GM12874 (cell line): Measurements from ENCODE around the gene PLAC1.

Experiments used
- CTCF ChIP-seq: IDR thresholded peaks from 2 replicates; pipeline ENCODE4 v1.5.1; 2011; ENCODE audit warnings: low read depth, mild to moderate bottlenecking, control low read depth, low read length, moderate library complexity; ENCODE audit not compliant: insufficient read depth

PLAC1 gene

GRCh38 chrX:134650701-134651100 is 7.6 kb downstream of the PLAC1 start:
- TF ChIP-seq CTCF, result no peak

- TF ChIP-seq CTCF, result no peak
Measured at GRCh38 chrX:134649770-134650169, 8.5 kb downstream of the PLAC1 start.

- TF ChIP-seq CTCF, result no peak
Measured at GRCh38 chrX:134647477-134647877, 10.8 kb downstream of the PLAC1 start.

GRCh38 chrX:134646691-134647090 is 11.6 kb downstream of the PLAC1 start:
- TF ChIP-seq CTCF, result no peak

GRCh38 chrX:134645936-134646543 is 12.2 kb downstream of the PLAC1 start:
- TF ChIP-seq CTCF, result no peak

GRCh38 chrX:134642386-134642785 is 15.9 kb downstream of the PLAC1 start:
- TF ChIP-seq CTCF, result no peak

- TF ChIP-seq CTCF, result no peak
Measured at GRCh38 chrX:134641346-134641745, 16.9 kb downstream of the PLAC1 start.
